Astrocyte (in vitro differentiated cells and primary cell): Measurements from ENCODE around the gene ANKRD61. TPM values are rescaled to one million over a fixed set of nuclear protein-coding genes. Genes with fewer than 3 reads are reported as not detected.

Experiments
- DNase-seq: peaks from one replicate; pipeline ENCODE4 v3.0.0-alpha.2; 2010; ENCODE audit warnings: low read depth
- FAIRE-seq: peaks from 2 replicates; lab custom pipeline; 2011; peaks lifted over from hg19 to GRCh38; lab: Jason Lieb, UNC
- H2AFZ ChIP-seq: 2 replicates; pipeline ENCODE4 v1.6.0; 2012; ENCODE audit warnings: low read depth, low read length, inconsistent platforms
- H3K27ac ChIP-seq: 2 replicates; pipeline ENCODE4 v1.5.1; 2011; ENCODE audit warnings: low read depth, low read length, inconsistent platforms
- H3K27me3 ChIP-seq: 2 replicates; pipeline ENCODE4 v1.6.0; 2011; ENCODE audit warnings: low read length, inconsistent platforms; ENCODE audit not compliant: insufficient read depth
- H3K36me3 ChIP-seq: 2 replicates; pipeline ENCODE4 v1.5.1; 2011; ENCODE audit warnings: low read length, inconsistent platforms; ENCODE audit not compliant: insufficient read depth
- H3K4me1 ChIP-seq: 2 replicates; pipeline ENCODE4 v1.5.1; 2011; ENCODE audit warnings: low read length, inconsistent platforms; ENCODE audit not compliant: insufficient read depth
- H3K4me2 ChIP-seq: 2 replicates; pipeline ENCODE4 v1.6.0; 2012; ENCODE audit warnings: low read length, inconsistent platforms
- H3K4me3 ChIP-seq: 2 replicates; pipeline ENCODE4 v1.5.1; 2011; ENCODE audit warnings: low read depth, mild to moderate bottlenecking, low read length, inconsistent platforms; ENCODE audit not compliant: insufficient read depth
- H3K79me2 ChIP-seq: 2 replicates; pipeline ENCODE4 v1.6.0; 2012; ENCODE audit warnings: mild to moderate bottlenecking, low read length, inconsistent platforms; ENCODE audit not compliant: insufficient read depth
- H3K9ac ChIP-seq: 2 replicates; pipeline ENCODE4 v1.6.0; 2012; ENCODE audit warnings: mild to moderate bottlenecking, low read length, inconsistent platforms
- H3K9me3 ChIP-seq: 2 replicates; pipeline ENCODE4 v1.5.1; 2012; ENCODE audit warnings: low read depth, mild to moderate bottlenecking, low read length, inconsistent platforms; ENCODE audit not compliant: insufficient read depth
- H4K20me1 ChIP-seq: 2 replicates; pipeline ENCODE4 v1.6.0; 2012; ENCODE audit warnings: low read length, inconsistent platforms; ENCODE audit not compliant: insufficient read depth
- H3K27ac Mint-ChIP-seq: one replicate; pipeline ENCODE4 v1.8.0; 2021; ENCODE audit warnings: mild to moderate bottlenecking, mixed read lengths; ENCODE audit not compliant: unreplicated experiment
- H3K27me3 Mint-ChIP-seq: one replicate; pipeline ENCODE4 v1.8.0; 2021; ENCODE audit warnings: low read depth, mixed read lengths; ENCODE audit not compliant: unreplicated experiment
- H3K36me3 Mint-ChIP-seq: one replicate; pipeline ENCODE4 v1.8.0; 2021; ENCODE audit warnings: low read depth, mixed read lengths; ENCODE audit not compliant: unreplicated experiment
- H3K4me1 Mint-ChIP-seq: one replicate; pipeline ENCODE4 v1.8.0; 2021; ENCODE audit warnings: low read depth, mixed read lengths; ENCODE audit not compliant: unreplicated experiment
- H3K4me3 Mint-ChIP-seq: one replicate; pipeline ENCODE4 v1.8.0; 2021; ENCODE audit warnings: mild to moderate bottlenecking, moderate library complexity, mixed read lengths; ENCODE audit not compliant: unreplicated experiment
- H3K9me3 Mint-ChIP-seq: one replicate; pipeline ENCODE4 v1.8.0; 2021; ENCODE audit warnings: mild to moderate bottlenecking, mixed read lengths; ENCODE audit not compliant: unreplicated experiment
- CTCF ChIP-seq: IDR thresholded peaks from 2 replicates; pipeline ENCODE4 v1.5.1; 2011; ENCODE audit warnings: low read depth, mild to moderate bottlenecking, inconsistent platforms, low read length, moderate library complexity; ENCODE audit not compliant: insufficient read depth
- EZH2 ChIP-seq: IDR thresholded peaks from 2 replicates; pipeline ENCODE4 v1.6.1; 2012; ENCODE audit warnings: mild to moderate bottlenecking, low read length, inconsistent platforms; ENCODE audit not compliant: insufficient read depth
- total RNA-seq: library from RNA; stranded (reverse); gene quantifications from 2 replicates; pipeline ENCODE4 v1.2.1, GENCODE V29; 2021

Gene ANKRD61
- total RNA-seq, 1 donor from 2014 or later = 0.18 TPM

GRCh38 chr7:6028563-6028962, 2.6 kb upstream of the ANKRD61 start:
- no peak overlapping the region for H2AFZ ChIP-seq
- no peaks in the 10 kb centered on the region for H3K9me3 ChIP-seq
- Mint-ChIP-seq H3K36me3 (peaks cover 33% of the 10 kb centered on the region), H3K27me3 (no peaks in the 10 kb centered on the region), H3K9me3 (no peaks in the 10 kb centered on the region), H3K27ac (no peak overlapping the region), H3K4me1 (peaks cover 3% of the 10 kb centered on the region), H3K4me3 (no peak overlapping the region)
- no peak overlapping the region for H3K4me2 ChIP-seq
- no peaks in the 10 kb centered on the region for H3K4me1 ChIP-seq
- no peak overlapping the region for H3K4me3 ChIP-seq
- TF ChIP-seq EZH2 (no peak), CTCF (no peak)
- H3K9ac ChIP-seq = no peak overlapping the region
- no peaks in the 10 kb centered on the region for H3K27me3 ChIP-seq
- no peak for FAIRE-seq
- H3K79me2 ChIP-seq = peaks cover 10% of the 10 kb centered on the region
- H3K36me3 ChIP-seq = peaks cover 47% of the 10 kb centered on the region
- H3K27ac ChIP-seq = no peak overlapping the region
- peaks cover 25% of the 10 kb centered on the region for H4K20me1 ChIP-seq
- no peak for DNase-seq

GRCh38 chr7:6031567-6031966, 391 bp downstream of the ANKRD61 start:
- H3K27me3 Mint-ChIP-seq = no peaks in the 10 kb centered on the region
- Histone ChIP-seq H4K20me1 (peaks cover 22% of the 10 kb centered on the region), H3K79me2 (peaks cover 10% of the 10 kb centered on the region), H3K4me2 (no peak overlapping the region), H3K4me1 (no peaks in the 10 kb centered on the region), H3K4me3 (no peak overlapping the region), H2AFZ (no peak overlapping the region), H3K27ac (no peak overlapping the region), H3K27me3 (no peaks in the 10 kb centered on the region), H3K36me3 (peaks cover 54% of the 10 kb centered on the region), H3K9me3 (no peaks in the 10 kb centered on the region), H3K9ac (no peak overlapping the region)
- TF ChIP-seq EZH2 (no peak), CTCF (no peak)
- H3K36me3 Mint-ChIP-seq = peaks cover 27% of the 10 kb centered on the region
- H3K9me3 Mint-ChIP-seq = no peaks in the 10 kb centered on the region
- no peak overlapping the region for H3K4me3 Mint-ChIP-seq
- FAIRE-seq (no peak), DNase-seq (no peak)
- no peak overlapping the region for H3K27ac Mint-ChIP-seq
- H3K4me1 Mint-ChIP-seq = no peaks in the 10 kb centered on the region

- H3K9ac ChIP-seq = no peak overlapping the region
- H3K79me2 ChIP-seq = peaks cover 10% of the 10 kb centered on the region
- peaks cover 23% of the 10 kb centered on the region for H3K36me3 Mint-ChIP-seq
- no peak overlapping the region for H3K27ac ChIP-seq
- H3K36me3 ChIP-seq = peaks cover 53% of the 10 kb centered on the region
- no peak overlapping the region for H3K4me2 ChIP-seq
- H3K27me3 Mint-ChIP-seq = no peaks in the 10 kb centered on the region
- no peak overlapping the region for H2AFZ ChIP-seq
- TF ChIP-seq EZH2 (no peak), CTCF (no peak)
- no peaks in the 10 kb centered on the region for H3K9me3 Mint-ChIP-seq
- FAIRE-seq (no peak), DNase-seq (no peak)
- no peak overlapping the region for H3K4me3 ChIP-seq
- H4K20me1 ChIP-seq = peaks cover 22% of the 10 kb centered on the region
- no peak overlapping the region for H3K27ac Mint-ChIP-seq
- no peaks in the 10 kb centered on the region for H3K27me3 ChIP-seq
- no peak overlapping the region for H3K4me3 Mint-ChIP-seq
- no peaks in the 10 kb centered on the region for H3K9me3 ChIP-seq
- no peaks in the 10 kb centered on the region for H3K4me1 ChIP-seq
- no peaks in the 10 kb centered on the region for H3K4me1 Mint-ChIP-seq
These were observed 991 bp downstream of the ANKRD61 start for GRCh38 chr7:6032167-6032566.
